Breast epithelium (tissue), 3 donors: ENCODE measurements around the gene DPYD.

Experiments
- CTCF ChIP-seq, 3 donors: fragments of 450-650 bp; IDR thresholded peaks; one replicate each; pipeline ENCODE4 v1.5.1; 2016 to 2017; ENCODE audit warnings: antibody characterized with exemption in 3 of 3, mild to moderate bottlenecking in 3 of 3, moderate library complexity in 3 of 3
- POLR2A ChIP-seq: fragments of 450-650 bp; IDR thresholded peaks from one replicate; pipeline ENCODE4 v1.6.1; 2016; ENCODE audit warnings: antibody characterized with exemption, mild to moderate bottlenecking, moderate library complexity
- POLR2AphosphoS5 ChIP-seq, 3 donors: sonication (generic); formaldehyde crosslinking; IDR thresholded peaks; one replicate each; pipeline ENCODE4 v1.6.1; 2017; ENCODE audit warnings: antibody characterized with exemption in 3 of 3

- TF ChIP-seq CTCF (IDR thresholded peaks at IDR 0.05) (no peak), POLR2A (no peak), POLR2AphosphoS5 (IDR thresholded peaks at IDR 0.05) (no peak)
Measured at GRCh38 chr1:97943354-97943753, 22.5 kb upstream of the DPYD start.
